ENCODE measurements around the gene HYAL3.

HYAL3 gene, protein sequence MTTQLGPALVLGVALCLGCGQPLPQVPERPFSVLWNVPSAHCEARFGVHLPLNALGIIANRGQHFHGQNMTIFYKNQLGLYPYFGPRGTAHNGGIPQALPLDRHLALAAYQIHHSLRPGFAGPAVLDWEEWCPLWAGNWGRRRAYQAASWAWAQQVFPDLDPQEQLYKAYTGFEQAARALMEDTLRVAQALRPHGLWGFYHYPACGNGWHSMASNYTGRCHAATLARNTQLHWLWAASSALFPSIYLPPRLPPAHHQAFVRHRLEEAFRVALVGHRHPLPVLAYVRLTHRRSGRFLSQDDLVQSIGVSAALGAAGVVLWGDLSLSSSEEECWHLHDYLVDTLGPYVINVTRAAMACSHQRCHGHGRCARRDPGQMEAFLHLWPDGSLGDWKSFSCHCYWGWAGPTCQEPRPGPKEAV

DNA sequence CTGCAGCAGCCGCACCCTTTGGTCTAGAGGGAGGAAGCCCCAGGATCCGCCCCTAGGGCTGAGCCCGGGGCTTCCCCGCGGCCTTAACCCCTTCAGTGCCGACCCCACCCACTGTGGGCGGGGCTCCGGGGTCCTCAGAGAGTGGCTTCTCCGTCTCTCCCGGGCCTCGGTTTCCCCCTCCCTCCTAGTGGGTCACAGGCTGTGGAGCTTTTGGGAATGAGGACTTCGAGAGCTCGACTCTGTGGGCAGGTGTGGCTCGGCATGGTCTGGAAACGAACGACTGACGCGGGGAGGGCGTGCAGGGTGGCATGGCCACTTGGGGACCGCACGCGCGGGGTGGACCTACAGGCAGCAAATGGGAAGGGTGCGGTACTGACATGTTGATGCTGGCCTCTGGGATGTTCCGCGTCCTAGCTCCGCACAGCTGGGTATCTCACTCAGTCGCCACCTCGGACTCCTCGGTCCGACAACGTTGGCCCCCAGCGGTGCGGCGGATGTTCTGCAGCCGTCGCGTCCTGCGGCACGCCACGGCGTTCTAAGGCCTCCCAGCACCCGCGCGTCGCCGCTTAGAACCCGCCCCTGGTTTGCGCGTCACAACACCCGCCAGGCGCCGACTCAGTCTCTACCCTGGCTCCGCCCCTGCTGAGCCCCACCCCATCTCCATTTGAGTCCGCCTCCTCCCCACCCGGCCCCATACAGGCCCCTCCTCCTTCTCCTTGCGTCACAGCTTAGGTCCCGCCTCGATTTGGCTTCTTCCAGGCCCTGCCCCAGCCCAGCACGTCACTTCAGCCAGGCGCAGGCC, at the start of gene HYAL3, which contains the start of gene NAA80:
Gene HYAL3 (minus strand): TSS at position 570 of the 802 bp plus-strand sequence. CDS start 3,803 bp downstream, outside the sequence.
Gene NAA80 (minus strand): TSS at position 570 of the 802 bp plus-strand sequence. CDS start 1,942 bp downstream, outside the sequence.
- peak; percentile 92 for DNase-seq

DNA sequence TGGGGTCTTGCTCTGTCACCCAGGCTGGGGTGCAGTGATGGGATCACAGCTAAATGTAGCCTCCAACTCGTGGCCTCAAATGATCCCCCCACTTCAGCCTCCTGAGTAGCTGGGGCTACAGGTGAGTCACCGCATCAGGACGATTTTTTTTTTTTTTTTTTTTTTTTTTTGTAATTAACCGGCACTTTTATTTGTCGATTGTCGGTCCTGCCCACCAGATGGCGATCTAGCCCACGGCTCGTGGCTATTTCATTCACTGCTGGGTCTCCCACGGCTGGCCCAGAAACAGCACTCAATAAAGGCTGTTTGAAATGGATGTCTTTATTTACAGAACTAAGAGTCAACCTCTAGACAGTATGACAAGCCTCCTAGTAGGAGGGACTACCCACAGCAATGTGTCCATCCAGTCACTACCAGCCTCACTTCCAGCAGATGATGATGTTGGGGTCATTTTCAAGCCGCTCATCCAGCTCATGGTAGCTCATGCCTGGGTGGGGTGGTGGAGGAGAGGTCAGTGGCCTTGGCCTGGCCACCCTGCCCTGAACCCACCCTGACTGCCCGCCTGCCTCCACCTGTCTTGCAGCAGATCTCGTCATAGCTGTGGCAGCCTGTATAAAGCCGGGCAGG, 48.1 kb upstream of the HYAL3 start:
- peak; percentile 50 for DNase-seq

DNA sequence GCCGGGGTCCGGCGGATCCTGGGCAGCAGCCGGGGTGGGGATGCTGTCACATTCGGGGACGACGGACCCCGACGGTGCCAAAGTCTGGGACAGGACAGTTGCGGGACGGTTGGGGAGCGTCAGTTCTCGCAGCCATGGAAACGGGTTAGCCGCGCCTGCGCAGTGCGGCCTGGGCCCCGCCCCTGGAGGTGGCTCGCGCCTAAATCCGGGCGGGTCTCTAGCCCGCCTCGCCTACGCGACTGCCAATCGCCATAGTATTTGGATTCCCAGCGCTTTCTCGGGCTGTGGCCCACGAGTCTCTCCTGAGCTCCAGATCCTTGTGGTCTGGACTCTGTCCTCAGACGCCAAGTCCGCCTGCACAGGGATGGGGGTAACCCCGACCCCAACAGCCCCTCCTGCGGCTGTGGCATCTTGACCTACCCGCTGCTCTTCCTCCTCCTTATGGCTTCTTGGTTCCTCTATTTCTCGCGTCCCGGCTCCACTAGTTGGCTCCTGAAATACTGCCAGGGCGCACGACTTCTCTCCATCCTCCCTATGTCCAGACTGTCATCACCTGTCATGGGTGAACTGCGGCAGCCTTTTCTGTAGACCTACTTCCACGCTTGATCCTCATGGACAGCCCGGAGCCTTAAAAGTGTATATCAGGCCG, 46.5 kb upstream of the HYAL3 start, which contains the start of gene ZMYND10:
Gene ZMYND10 (minus strand): TSS at position 147 of the 649 bp plus-strand sequence. CDS start 153 bp downstream, outside the sequence.
- no peak for DNase-seq

DNA sequence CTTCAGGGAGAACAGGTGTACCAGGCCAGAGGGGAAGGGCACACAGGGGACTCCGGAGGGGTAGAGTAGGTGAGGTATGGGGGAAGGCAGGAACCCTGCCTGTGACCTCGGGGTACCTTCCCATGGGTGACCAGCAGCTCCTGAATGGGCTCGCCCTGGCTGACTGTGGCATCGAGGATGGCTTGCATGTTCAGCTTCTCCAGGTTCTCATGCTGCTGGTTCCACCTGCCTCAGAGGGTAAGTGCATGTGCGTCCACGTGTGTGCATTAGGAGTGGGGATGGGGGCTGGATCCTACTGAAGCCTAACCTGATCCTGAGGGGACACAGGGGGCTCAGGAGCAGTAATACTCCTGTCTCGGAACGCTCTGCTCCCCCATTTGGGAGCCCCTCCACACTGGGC, 45.8 kb upstream of the HYAL3 start:
- no peak for DNase-seq

DNA sequence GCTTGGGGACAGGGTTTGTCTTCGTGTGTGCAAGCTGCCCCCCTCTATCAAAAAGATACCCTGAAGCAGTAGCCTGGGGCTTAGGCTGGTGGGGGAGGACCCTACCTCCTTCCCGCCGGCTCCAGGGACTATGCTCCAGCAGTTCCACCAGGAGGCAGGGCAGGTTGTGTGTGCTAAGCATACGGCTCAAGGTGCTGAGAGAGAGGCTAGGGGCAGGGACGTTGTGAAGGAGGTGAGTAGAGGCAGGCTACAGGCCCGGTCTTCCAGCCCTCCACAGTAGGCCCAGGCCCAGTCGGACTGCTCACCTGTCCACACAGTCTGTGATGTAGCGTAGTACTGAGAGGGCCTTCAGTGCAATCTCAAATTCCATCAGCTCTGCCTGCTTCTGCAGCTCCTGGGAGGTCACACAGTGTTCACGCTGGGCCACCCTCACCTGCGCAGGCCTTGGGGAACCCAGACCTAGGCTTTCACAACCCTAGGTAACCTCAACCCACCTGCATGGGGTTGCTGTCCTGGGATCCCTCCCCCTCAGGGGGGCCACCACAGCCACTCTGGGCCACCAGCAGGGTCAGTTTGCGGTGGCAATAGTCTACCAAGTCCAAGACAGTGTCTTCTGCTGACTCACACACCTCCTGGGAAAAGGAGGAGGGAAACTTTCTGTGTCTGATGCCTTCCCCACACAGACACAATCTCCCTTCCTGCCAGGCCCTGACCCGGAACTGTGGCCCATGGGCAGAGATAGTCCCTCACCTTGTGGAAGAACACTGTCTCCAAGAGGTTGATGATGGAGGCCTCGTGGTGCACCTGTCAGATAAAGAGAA, 43.8 kb upstream of the HYAL3 start:
- DNase-seq: no peak

DNA sequence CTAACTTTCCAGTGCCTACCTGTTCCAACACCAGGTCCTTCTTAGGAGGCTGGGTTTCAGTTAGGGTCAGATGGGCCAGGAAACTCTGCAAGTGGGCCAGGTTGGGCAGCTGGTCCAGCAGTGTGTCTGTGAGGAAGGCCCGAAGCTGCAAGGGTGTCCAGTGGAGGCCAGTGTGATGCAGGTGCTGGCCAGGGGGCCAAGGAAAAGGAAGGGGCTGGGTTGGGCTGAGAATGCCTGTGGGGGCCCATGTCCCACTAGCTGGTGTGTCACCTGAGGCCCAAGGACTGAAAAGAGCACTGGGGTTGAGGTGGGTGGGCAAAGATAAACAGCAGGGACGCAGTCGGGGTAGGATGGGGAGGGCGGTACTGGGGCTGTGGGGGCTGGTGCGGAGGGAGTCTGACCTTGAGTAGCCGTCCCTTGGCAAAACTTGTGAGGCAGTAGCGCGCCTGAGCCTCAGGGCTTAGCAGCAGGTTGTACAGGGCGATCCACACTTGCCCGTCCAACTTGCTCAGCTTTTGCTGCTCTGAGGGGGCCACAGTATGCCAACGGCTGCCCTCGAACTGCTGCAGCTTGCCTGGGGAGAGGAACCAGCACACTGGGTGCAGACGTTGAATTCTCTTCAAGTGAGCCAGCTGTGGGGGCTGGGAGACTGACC, 42.9 kb upstream of the HYAL3 start:
- no peak for DNase-seq

DNA sequence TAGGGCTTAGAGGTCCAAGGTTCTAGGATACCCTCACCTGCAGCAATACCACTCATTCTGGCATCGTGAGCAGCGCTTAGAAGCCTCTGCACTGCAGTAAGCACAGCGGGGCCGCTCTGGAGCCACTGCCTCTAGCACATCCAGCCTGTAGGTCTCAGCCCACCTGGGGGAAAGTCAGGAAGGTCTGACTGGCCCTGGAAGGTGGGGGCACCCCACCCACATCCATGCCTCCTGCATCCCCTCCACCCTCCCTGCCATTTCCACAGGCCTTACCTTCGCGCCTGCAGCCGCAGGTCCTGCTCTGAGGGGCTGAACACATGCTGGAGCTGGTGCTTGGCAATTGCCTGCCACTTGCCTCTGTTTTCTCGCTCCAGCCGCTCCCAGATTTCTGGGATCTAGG, 42.3 kb upstream of the HYAL3 start:
- no peak for DNase-seq

DNA sequence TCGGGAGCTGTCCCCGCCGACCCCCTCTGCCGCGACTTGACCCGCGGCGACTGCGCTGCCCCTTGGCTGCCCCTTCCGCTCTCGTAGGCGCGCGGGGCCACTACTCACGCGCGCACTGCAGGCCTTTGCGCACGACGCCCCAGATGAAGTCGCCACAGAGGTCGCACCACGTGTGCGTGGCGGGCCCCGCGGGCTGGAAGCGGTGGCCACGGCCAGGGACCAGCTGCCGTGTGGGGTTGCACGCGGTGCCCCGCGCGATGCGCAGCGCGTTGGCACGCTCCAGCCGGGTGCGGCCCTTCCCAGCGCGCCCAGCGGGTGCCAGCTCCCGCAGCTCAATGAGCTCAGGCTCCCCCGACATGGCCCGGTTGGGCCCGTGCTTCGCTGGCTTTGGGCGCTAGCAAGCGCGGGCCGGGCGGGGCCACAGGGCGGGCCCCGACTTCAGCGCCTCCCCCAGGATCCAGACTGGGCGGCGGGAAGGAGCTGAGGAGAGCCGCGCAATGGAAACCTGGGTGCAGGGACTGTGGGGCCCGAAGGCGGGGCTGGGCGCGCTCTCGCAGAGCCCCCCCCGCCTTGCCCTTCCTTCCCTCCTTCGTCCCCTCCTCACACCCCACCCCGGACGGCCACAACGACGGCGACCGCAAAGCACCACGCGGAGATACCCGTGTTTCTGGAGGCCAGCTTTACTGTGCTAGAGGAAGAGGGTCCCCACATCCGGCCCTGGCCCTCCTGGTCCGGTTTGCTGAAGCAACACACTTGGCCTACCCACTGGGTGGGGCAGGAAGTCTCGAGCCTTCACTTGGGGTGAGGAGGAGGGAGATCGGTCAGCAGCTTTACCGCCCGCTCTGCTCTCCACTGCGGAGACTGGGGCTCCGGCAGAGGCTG, 41.5 kb upstream of the HYAL3 start, which contains the start of gene RASSF1:
Gene RASSF1 (minus strand): TSS at position 389 of the 882 bp plus-strand sequence. CDS start 31 bp downstream, at position 358.
- no peak for DNase-seq

DNA sequence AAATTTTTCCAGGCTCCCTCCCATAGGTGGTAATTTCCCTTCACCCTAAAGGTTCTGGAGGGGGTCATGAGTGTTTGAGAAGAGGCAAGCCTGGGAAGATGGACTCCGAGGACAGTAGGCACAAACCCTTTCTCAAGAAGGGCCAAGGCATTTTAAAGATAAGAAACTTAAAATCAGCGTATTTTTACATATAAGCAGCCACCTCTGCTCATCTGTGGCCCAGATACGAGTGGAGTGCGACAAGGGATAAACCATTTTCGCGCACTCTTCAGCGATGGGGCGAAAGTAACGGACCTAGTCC, 40.9 kb upstream of the HYAL3 start:
- DNase-seq: no peak

DNA sequence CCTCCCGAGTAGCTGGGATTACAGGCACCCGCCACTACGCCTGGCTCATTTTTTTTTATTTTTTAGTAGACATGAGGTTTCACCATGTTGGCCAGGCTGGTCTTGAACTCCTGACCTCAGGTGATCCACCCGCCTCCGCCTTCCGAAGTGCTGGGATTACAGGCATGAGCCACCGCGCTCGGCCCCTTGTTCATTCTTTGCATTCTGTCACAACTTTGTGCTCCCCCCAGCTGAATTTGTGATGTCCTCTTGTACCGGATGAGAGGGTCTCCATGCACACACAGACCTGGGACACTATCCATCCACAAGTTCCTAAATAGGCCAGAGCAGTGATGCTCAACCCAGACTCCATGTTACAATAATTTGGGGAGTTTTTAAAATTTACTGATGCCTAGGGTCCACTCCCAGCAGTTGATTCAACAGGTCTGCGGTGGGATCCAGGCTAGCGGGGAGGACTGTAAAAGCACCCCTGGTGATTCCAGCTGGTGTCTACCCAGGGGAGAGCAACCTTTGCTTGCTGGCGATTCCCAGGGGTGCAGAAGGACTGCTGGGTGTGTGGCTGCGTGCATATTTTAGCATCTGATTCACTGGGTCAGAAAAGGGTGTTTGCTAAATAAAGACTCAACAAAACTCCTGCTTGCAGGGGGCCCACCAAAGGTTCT, 40.4 kb upstream of the HYAL3 start:
- no peak for DNase-seq

DNA sequence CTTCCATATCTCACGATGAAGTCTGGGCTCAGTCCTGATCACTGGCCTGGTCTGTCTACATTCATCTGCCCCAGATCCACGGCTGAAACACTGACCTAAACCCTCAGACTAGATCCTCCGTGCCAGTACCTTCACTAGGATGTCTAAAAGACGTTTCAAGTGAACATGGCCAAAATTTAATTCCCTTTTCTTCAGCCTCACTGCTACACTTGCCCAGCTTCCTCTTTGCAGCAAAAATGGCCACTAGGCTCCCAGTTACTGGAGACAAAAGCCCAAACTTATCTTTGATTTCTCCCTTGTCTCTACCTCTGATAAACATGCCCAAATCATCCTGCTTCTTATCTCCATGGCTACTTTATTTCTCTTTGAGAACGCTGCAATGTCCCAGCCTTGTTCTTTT, 39.8 kb upstream of the HYAL3 start:
- no peak for DNase-seq

DNA sequence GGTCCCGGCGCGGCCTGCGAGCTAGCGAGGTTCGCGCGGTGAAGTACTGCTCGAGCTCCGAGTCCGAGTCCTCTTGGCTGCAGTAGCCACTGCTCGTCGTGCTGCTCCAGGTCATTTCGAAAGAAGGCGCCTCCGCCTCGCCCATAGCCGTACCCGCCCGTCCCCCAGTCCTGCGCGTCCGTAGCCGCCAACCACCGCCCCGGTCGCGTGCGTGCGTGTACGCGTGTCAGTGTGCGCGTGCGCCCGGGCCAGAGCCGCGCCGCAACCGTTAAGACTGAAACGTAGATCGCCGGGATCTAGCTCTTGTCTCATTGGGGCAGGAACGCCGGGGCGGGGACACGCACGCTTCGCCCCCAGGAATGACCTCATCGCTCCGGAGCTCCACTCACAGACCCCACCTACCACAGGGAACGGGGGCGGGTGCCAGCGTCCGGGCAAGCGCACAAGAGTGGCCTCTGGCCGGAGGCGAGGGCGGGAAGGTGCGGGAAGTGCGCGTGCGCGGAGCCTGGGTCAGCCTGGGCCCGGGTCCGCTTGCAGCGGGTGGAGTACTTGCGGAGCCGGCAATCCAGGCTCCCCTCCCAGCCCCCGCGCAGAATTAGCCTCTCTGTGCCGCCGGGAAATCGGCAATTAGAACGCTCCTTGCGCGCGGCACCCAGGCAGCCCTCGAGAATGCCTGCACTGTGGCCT, 38.1 kb upstream of the HYAL3 start:
- DNase-seq: peak; percentile 92

DNA sequence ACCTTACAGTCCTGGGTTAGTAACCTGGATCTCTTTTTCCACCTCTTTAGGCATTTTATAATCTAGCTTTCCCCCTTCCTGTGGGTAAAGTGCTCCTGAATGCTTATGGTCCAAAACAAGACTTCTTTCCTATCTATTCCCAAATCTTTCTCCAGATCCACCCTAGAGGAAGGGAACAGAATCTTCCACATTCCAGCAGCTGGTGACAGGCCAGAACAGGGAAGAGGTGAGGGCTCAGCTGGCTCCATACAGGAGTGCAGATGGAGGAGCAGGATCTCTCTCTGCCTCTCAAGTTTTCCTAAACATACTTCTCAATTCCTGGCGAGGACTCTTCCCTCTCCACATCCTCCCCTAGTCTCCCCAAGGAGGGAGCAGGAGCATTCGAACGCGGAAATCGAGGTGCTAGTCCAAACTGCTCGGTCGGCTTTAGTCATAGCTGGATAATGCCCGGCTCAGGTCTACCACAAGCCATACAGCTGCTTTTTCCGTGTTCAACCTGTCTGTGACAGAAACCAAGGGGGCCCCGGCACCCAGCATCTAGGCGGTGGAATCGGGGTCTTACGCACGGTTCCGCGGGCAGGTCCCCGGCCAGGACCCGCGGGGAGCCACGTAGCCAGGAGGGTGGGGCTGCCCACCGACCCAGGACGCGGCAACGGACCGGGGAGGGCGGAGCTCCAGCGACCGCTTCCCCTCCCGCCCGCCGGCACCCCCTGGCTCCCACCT, 37.4 kb upstream of the HYAL3 start:
- DNase-seq: no peak

DNA sequence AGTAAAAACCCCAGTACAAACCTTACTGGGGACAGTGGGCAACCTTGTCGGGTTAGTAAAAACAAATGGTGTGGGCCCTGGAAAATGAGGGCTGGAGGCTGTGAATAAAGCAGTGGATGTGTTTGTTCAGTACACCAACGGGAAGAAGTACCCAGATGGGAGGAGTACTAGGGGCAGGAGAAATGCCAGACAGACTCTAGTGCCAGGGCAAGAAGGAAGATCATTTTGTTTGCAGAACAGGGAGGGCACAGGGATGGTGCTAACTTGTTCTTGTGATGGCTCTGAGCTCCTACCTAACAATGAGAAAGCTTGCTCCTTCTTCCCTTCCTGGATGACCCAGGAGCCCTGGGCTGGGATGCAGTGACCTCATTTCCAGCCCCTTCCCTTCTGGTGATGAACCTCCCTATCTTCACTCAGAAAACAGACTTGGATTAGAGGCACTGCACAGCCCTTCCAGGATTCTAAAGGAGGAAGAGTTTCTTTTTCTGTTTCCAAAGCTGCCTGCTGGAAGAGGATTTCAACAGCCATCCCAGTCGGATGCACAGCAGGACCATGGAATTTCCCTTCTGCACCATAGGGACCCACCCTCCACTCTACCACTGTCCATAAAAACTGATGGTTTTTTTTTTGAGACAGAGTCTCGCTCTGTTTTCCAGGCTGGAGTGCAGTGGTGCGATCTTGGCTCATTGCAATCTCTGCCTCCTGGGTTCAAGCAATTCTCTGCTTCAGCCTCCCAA, 35.3 kb upstream of the HYAL3 start:
- DNase-seq: no peak

DNA sequence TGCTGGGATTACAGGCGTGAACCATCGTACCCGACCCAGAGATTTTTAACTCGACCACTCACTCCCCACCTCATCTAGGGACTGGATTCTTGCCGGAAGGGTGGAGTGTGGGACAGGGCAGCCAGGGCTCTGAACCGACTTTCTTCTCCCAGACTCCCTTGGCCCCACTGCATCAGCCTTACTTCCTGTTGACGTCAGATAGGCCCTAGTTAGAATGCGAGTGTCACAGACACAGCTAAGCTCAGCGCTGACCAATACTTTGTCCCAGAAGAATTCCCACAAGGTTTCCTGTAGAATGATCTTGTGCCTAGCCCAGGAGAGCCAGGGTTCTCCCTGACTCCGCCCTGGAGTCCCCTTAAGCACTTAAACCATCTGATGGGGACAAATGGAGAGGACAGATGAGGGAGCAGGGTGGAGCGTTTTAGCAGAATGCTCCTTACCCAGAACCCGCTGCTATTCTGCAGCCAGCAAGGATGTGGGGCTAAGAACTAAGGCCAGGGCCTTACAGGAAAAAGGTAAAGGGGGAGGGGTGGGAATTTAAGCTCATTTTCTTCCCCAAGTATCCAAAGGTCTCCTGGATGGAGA, 34.6 kb upstream of the HYAL3 start:
- no peak for DNase-seq

DNA sequence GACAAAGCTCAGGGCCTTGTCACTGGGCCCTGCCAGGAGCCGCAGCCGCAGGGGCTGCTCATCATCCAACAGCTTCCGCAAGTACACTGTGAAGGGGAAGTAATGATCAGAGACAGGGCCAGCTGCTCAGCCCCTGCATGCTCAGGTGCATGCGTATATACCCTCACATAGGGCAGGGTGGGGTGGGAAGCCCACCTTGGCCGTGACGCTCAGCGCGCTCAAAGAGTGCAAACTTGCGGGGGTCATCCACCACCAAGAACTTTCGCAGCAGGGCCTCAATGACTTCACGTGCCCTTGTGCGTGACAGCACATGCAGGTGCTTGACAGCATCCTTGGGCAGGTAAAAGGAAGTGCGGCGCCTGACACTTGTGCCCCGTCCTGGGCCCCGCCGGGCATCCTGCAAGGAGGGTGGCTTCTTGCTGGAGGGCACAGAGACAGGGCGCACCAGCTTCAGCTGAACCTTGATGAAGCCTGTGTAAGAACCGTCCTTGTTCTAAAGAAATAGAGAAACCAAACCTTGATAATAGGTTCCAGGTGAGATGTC, 32.2 kb upstream of the HYAL3 start:
- DNase-seq: no peak

DNA sequence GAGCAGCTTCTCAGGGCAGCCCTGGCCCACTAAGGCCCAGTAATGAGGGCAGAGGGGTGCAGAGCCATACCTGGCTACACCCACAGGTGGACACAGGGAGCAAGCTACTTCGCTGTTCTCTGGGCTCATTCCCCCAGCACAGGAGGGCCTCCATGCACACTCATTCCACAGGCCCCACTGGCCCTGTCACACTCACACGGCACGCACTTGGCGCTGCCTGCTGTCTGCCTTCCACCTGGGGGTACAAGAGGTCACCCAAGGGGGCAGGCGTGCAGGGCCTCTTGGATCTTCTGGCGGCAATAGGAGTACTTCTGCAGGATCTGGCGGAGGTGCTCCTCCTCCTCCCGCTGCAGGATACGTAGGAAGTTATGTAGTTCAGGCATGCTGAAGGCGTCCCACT, 31.1 kb upstream of the HYAL3 start:
- no peak for DNase-seq

Data from NCI-H2029 (cell line).